Measurements from ENCODE around the gene ITFG2. TPM values are rescaled to one million over a fixed set of nuclear protein-coding genes. Genes with fewer than 3 reads are reported as not detected.

Gene ITFG2
- total and polyA plus RNA-seq, 2 donors (not counting 3 experiments of a cell fraction or from before 2014, with no cell fraction given), result 25.0 to 31.9 TPM

- H4K20me1 ChIP-seq (replicated peaks; ENCODE audit: control insufficient read depth, extremely low read depth, insufficient read depth, low read length), result no peaks in the 10 kb centered on the region
- DNase-seq (ENCODE audit: low read depth, low spot score) (no peak), FAIRE-seq (no peak)
- ChIA-PET CTCF (interaction anchor here (1.7 kb wide), 1 partner anchor 23 kb away, joined by 6 read pairs; no protein-coding TSS in a partner anchor), POLR2A (no interaction called here)
- H3K9ac ChIP-seq (replicated peaks; ENCODE audit: extremely low read depth, insufficient read depth, low read length), result no peak overlapping the region
- no peak overlapping the region for H2AFZ ChIP-seq (ENCODE audit: low read depth, low read length)
- intact Hi-C loops (cut with micrococcal nuclease) (no loop called here), dilution Hi-C loops (cut with MboI; ENCODE audit: extremely low pct_ligation_motif_present, low sequenced_read_pairs) (no loop called here)
- no peak overlapping the region for H3K27ac ChIP-seq (ENCODE audit: insufficient read depth, low read depth, low read length)
- no peaks in the 10 kb centered on the region for H3K79me2 ChIP-seq (ENCODE audit: control insufficient read depth, insufficient read depth, low read length)
- H3K9me1 ChIP-seq (replicated peaks; ENCODE audit: control insufficient read depth, extremely low read depth, insufficient read depth, low read length), result no peaks in the 10 kb centered on the region
- H3K9me3 ChIP-seq (replicated peaks; ENCODE audit: control insufficient read depth, insufficient read depth, low read length), result no peaks in the 10 kb centered on the region
- H3K27me3 ChIP-seq (ENCODE audit: control insufficient read depth in 2 of 2, insufficient read depth in 2 of 2, low read length in 2 of 2), result no peaks in the 10 kb centered on the region
- TF ChIP-seq MAX (IDR thresholded peaks at IDR 0.05; ENCODE audit: insufficient read depth, insufficient read length) (no peak), FOS (IDR thresholded peaks at IDR 0.05; ENCODE audit: borderline replicate concordance, insufficient read depth, low read length) (no peak), POLR2A (IDR thresholded peaks at IDR 0.05; ENCODE audit: low read depth, low read length) (no peak), GATA2 (IDR thresholded peaks at IDR 0.05; ENCODE audit: insufficient read depth, insufficient read length, low read depth, low read length) (no peak), EZH2 (IDR thresholded peaks at IDR 0.05; ENCODE audit: borderline replicate concordance, low read depth, low read length, severe bottlenecking) (no peak), POLR2AphosphoS5 (IDR thresholded peaks at IDR 0.05; ENCODE audit: insufficient read depth, low read depth, low read length) (no peak), JUN (IDR thresholded peaks at IDR 0.05; ENCODE audit: borderline replicate concordance, insufficient read depth, insufficient read length, low read depth) (no peak), CTCF (IDR thresholded peaks at IDR 0.05; ENCODE audit: extremely low read depth in 1 of 2, insufficient read depth in 1 of 2, low read depth in 1 of 2, low read length in 2 of 2) (no peak)
- H3K4me2 ChIP-seq (ENCODE audit: insufficient read depth, low read length), result no peak overlapping the region
- H3K4me3 ChIP-seq (replicated peaks in 1 of 3; ENCODE audit: insufficient read depth in 1 of 3, low read depth in 1 of 3, low read length in 3 of 3), result no peak overlapping the region
- no TSS peak for BruUV-seq (replicated peaks)
- no peaks in the 10 kb centered on the region for H3K4me1 ChIP-seq (ENCODE audit: control insufficient read depth, extremely low read depth, insufficient read depth, low read length)
- peaks cover 15 to 42% of the 10 kb centered on the region in 2 experiments for H3K36me3 ChIP-seq (ENCODE audit: control insufficient read depth in 2 of 2, extremely low read depth in 1 of 2, insufficient read depth in 2 of 2, low read length in 2 of 2)
These were observed 11.0 kb downstream of the ITFG2 start for GRCh38 chr12:2823483-2823882.
